HG02798 (cell line): Measurements from ENCODE around the gene COPG2.

ENCODE experiments used
- ATAC-seq: cut with Tn5 transposase; IDR thresholded peaks from one replicate; pipeline ENCODE4 v1.9.1; 2021; ENCODE audit warnings: mild to moderate bottlenecking; ENCODE audit not compliant: unreplicated experiment, poor library complexity

COPG2 gene

DNA sequence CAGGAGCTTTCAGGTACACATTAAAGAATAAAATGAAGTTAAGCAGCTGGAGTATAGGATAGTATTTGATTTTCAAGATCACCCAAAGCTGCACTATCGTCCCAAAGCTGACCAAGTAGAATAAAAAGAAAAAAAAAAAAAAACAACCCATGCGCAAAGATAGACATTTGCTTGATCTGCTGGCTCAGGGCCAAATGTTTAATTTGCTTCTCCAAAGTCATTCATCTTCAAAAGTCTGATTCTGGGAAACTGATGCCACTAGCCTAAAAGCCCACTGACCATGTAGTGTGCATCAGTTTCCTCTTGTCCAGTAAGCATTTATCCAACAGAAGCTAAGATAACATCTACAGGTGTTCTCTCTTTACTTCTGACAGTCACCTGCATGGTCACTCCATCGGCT is 162.2 kb downstream of the COPG2 start:
- no peak for ATAC-seq

- no peak for ATAC-seq
Observed at GRCh38 chr7:130505753-130506152, 162.8 kb downstream of the COPG2 start.

GRCh38 chr7:130500910-130501309 is 167.6 kb downstream of the COPG2 start:
- ATAC-seq: no peak

GRCh38 chr7:130500463-130500862 is 168.1 kb downstream of the COPG2 start:
- no peak for ATAC-seq

GRCh38 chr7:130494431-130494858 is 174.1 kb downstream of the COPG2 start:
- ATAC-seq: no peak

DNA sequence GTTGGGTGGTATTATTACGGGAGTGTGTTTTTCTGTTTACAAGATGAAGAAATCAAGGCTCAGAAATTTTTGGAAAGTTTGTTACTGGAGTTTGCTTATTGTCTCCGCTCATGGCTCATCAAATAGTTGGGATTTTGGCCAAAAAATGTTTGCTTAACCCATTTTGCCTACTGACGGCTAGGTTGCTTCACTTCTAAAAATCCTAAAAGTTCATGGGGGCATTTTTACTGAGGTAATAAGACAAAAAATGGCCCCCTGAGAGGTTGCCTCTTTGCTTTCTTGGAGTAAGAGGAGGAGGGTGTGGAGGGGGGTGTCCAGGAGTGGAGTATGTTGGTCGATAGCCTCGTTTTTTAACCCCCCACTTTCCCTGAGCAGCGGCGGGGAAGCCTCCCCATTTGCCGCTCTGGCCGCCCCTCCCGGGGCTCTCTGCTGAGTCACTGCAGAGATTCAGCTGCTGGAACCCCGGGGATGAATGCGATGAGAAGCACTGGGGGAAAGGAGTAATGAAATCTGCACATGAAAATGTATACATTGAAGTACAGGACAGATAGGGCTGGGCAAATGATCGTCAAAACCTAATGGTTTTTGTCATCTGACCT is 175.2 kb downstream of the COPG2 start:
- ATAC-seq: no peak

DNA sequence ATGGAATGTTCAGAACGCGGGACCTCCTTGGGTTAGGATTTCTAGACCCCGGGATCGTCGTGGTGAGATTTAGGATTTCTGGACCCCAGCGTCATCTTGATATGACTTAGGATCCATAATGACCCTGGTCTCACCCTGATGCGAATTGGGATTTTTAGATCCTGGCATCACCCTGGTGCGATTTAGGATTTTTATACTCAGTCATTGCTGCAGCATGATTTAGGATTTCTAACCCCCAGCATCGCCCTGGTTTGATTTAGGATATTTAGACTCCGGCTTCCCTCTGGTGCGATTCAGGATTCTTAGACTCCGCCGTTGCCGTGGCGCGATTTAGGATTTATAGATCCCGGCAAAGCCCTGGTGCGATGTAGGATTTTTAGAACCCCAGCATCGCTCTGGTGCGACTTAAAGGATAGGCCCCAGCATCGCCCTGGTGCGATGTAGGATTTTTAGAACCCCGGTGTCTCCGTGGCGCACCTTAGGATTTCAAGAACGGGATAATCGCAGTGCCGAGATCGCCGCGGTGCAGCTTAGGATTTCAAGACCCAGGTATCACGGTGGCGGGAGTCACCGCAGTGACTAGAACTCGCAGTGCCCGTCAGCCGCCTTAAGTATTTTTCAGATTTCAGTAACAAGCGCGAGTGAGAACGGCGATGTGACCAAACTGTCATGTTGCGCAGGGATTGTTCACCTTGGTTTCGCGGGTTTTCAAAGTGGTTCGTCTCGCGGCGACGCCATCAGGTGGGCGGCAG is 175.8 kb downstream of the COPG2 start:
- ATAC-seq: no peak

- ATAC-seq: no peak
Observed at GRCh38 chr7:130491841-130492522, 176.6 kb downstream of the COPG2 start, which contains the start of gene MEST. MEST (plus strand) TSS chr7:130492085; CDS start chr7:130492314, 229 bp downstream.

- no peak for ATAC-seq
Observed at GRCh38 chr7:130490888-130491804, 177.4 kb downstream of the COPG2 start.

- no peak for ATAC-seq
Observed at GRCh38 chr7:130490311-130490791, 178.2 kb downstream of the COPG2 start.

GRCh38 chr7:130489140-130489983 is 179.2 kb downstream of the COPG2 start:
- ATAC-seq: no peak

DNA sequence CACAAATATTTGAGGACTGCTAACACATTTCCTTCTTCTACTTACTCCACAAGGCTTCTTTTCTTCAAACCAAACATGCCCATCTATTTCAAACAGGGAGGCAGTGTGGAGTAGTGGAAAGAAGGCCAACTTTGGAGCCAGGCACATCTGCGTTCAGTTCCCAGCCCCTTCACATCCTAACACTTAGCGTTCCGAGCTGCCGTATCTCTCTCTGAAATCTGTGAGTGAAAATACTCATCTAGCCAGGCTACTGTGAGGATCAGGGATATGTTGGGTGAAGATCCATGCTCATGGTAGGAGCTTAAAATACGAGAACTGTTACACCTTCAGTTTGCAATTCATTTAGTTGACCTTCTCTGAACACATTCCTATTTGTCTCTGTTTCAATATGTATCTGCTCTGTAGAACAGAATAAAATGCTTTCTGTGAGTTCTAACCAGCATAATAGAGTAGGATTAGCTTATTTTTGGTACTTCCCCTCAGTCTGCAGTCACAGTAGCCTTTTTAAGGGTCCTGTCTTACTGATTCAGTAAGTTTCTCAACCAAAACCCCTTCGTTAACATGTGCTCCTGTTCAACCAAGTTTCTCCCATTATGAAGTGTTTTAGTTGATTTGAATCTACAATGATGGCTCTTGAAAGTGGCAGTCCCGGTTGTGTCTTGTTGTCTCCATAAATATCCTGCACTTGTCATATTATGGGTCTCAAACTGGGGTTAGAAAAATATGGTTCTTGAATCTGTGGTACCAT is 180.0 kb downstream of the COPG2 start:
- no peak for ATAC-seq

DNA sequence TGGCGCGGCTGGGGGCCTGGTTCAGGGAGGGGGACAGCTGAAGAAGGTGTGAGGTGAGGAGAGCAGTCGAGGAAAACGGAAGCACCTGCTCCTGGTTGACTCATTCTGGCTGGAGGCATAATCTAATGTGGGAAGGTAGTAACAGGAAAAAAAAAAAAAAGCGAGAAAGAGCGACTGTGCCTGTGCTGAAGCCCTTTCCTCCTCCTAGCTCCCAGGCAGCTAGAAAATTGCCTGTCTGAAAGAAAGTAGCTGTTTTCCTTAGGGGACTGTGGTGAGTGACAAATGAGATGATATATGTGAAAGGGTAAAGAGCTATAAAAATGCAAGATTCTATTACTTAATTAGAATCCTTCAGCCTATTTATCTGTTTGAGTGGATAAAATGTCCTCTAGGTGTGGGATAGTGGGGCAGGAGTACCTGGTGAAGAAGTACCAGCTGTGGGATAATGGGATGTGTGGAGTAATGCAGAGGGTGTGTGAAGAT is 181.6 kb downstream of the COPG2 start:
- ATAC-seq: no peak

DNA sequence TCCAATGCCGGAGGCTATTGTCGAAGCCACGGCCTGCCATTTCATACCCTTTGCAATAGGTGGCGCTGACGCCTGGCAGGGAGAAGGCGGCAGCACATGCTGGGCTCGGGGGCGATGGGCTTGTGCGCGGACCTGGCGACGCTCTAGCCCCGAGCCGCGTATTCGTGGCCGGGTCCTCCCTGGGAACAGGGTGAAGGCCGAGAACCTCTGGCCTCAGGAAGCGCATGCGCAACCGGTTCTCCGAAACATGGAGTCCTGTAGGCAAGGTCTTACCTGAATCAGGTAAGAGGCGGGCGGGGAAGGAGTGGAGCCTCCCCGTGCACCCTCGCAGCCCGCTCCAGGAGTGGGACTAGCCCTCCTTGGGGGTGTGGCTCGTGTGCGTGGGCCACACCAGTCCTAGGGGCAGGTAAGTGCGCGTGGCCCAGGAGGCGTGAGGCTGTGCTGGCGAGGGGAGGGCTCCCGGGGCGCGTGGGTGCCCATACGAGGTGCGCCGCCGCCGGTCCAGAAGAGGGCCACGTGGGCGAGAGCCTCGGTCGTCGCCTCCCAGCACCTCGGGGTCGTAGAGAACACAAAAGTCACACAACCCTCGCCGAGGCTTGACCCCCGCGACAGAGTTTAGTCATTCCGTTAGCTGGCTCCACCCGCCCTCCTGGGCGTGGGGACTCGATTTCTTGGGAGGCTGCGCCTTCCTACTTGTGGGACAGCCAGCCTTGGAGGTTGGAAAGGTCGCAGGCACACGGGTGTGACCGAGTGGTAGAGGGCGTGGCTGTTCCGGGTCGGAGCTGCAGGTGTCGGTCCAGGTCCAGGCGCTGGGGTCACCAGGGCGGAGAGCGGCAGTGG is 182.2 kb downstream of the COPG2 start:
- ATAC-seq: peak; percentile 52

GRCh38 chr7:130485734-130486113 is 182.8 kb downstream of the COPG2 start:
- ATAC-seq: no peak

GRCh38 chr7:130483031-130483430 is 185.5 kb downstream of the COPG2 start:
- ATAC-seq: no peak

- ATAC-seq: no peak
Observed at GRCh38 chr7:130481898-130482297, 186.7 kb downstream of the COPG2 start.
